SK-N-SH treated with all-trans-retinoic acid at 6 μM for 48 hours (cell line): ENCODE measurements around the gene KCNG1.

Source experiments
- ARNTL ChIP-seq: fragments of 450-650 bp; formaldehyde crosslinking; IDR thresholded peaks from 2 replicates; pipeline ENCODE4 v1.5.0; 2020; ENCODE audit warnings: low read depth, mild to moderate bottlenecking, moderate library complexity, borderline replicate concordance
- ISL1 ChIP-seq: fragments of 250-450 bp; sonication (Bioruptor Pico); IDR thresholded peaks from 2 replicates; pipeline ENCODE4 v2.1.2; 2022; ENCODE audit warnings: mild to moderate bottlenecking, moderate library complexity
- OSR1 ChIP-seq: fragments of 250-450 bp; sonication (Bioruptor Pico); IDR thresholded peaks from 2 replicates; pipeline ENCODE4 v1.8.0; 2022; ENCODE audit warnings: moderate library complexity, mild to moderate bottlenecking, inconsistent platforms
- PATZ1 ChIP-seq: fragments of 250-450 bp; sonication (Bioruptor Pico); IDR thresholded peaks from 2 replicates; pipeline ENCODE4 v1.8.0; 2020; ENCODE audit warnings: mild to moderate bottlenecking, moderate library complexity, borderline replicate concordance
- ZNF8 ChIP-seq: fragments of 450-650 bp; formaldehyde crosslinking; IDR thresholded peaks from 2 replicates; pipeline ENCODE4 v1.5.0; 2020; ENCODE audit warnings: mild to moderate bottlenecking, moderate library complexity

GRCh38 chr20:50999355-50999754, 23.6 kb downstream of the KCNG1 start:
- TF ChIP-seq OSR1 (CRISPR knock-in tag) = no peak
- TF ChIP-seq ARNTL (CRISPR knock-in tag) = no peak
- TF ChIP-seq ISL1 (CRISPR knock-in tag) = no peak
- TF ChIP-seq PATZ1 = no peak
- TF ChIP-seq ZNF8 (CRISPR knock-in tag) = no peak
